Upper lobe of left lung (tissue), 6 donors: ENCODE results near the gene RPL7L1. TPM values are rescaled to one million over a fixed set of nuclear protein-coding genes. Genes with fewer than 3 reads are reported as not detected.

Experiments used
- ATAC-seq, 2 donors: fragments of 200-7000 bp; cut with Tn5 transposase; one replicate each; pipeline ENCODE4 v1.9.1; 2022; ENCODE audit warnings: mild to moderate bottlenecking in 2 of 2, moderate library complexity in 2 of 2; ENCODE audit not compliant: low FRiP score in 2 of 2
- DNase-seq, 2 donors: peaks; one replicate each; pipeline ENCODE4 v3.0.0-alpha.2; 2019 to 2020
- H3K27ac ChIP-seq, 4 donors: fragments of 200-600 bp; sonication (generic); one replicate each; pipeline ENCODE4 v1.5.1; 2016 to 2019
- H3K27me3 ChIP-seq, 4 donors: fragments of 200-600 bp; sonication (generic); one replicate each; pipeline ENCODE4 v1.5.1; 2017 to 2019
- H3K36me3 ChIP-seq, 4 donors: fragments of 200-600 bp; sonication (generic); one replicate each; pipeline ENCODE4 v1.5.1; 2016 to 2019
- H3K4me1 ChIP-seq, 4 donors: fragments of 200-600 bp; sonication (generic); one replicate each; pipeline ENCODE4 v1.5.1; 2018 to 2019
- H3K4me3 ChIP-seq, 4 donors: fragments of 200-600 bp; sonication (generic); one replicate each; pipeline ENCODE4 v1.5.1; 2017 to 2019; ENCODE audit warnings: mild to moderate bottlenecking in 2 of 4, moderate library complexity in 1 of 4
- H3K9me3 ChIP-seq, 4 donors: fragments of 200-600 bp; sonication (generic); one replicate each; pipeline ENCODE4 v1.5.1; 2018 to 2019
- CTCF ChIP-seq, 6 experiments: fragments of 450-650 bp in 4 of 6; fragments of 200-600 bp in 2 of 6; sonication (generic) in 2 of 6; IDR thresholded peaks; one replicate each; pipeline ENCODE4 v1.5.1; 2016 to 2019; ENCODE audit warnings: antibody characterized with exemption in 6 of 6
- EP300 ChIP-seq, 4 donors: sonication (generic); formaldehyde crosslinking; IDR thresholded peaks; one replicate each; pipeline ENCODE4 v1.5.1; 2017; ENCODE audit warnings: antibody characterized with exemption in 4 of 4, control low read depth in 2 of 4
- POLR2A ChIP-seq, 4 donors: fragments of 450-650 bp; IDR thresholded peaks; one replicate each; pipeline ENCODE4 v1.5.1; 2016 to 2017; ENCODE audit warnings: antibody characterized with exemption in 4 of 4, mild to moderate bottlenecking in 2 of 4
- POLR2AphosphoS5 ChIP-seq, 2 donors: sonication (generic); formaldehyde crosslinking; IDR thresholded peaks; one replicate each; pipeline ENCODE4 v1.5.1; 2017; ENCODE audit warnings: antibody characterized with exemption in 2 of 2
- WGBS, 2 donors: methylation state at CpG; one replicate each; pipeline ENCODE4 v1.1.5; 2017 to 2018; 5-methylcytosine and 5-hydroxymethylcytosine counted together
- total RNA-seq, 6 donors: library from RNA; depleted of rRNA in 4 of 6; stranded (reverse); fragments of >200 nt in 4 of 6; gene quantifications; one replicate each; pipeline versions ENCODE4 v1.1.0 to v1.2.1, GENCODE V29; 2016 to 2021
- donor health status: DM: no; HTN: no; CAD: no; lungs with moderate emphysema.
- donor health status: DM: no; HTN: yes; CAD: no; lungs with severe emphysema.

Gene RPL7L1
- total RNA-seq, 6 donors from 2014 or later, result 41.7 to 81.5 (median 58.2) TPM

- peaks cover 46 to 99% (median 94%) of the 10 kb centered on the region in 4 donors for H3K36me3 ChIP-seq
- WGBS, 2 donors, result 95 to 98% methylated on average over 6 of the region's 6 CpGs
Measured at GRCh38 chr6:42860481-42860880, 18.9 kb upstream of the RPL7L1 start.

GRCh38 chr6:42864602-42865001 lies 14.8 kb upstream of the RPL7L1 start:
- WGBS, 2 donors, result 85 to 86% methylated on average over 8 of the region's 8 CpGs
- H3K36me3 ChIP-seq, result peaks cover 23 to 100% (median 71%) of the 10 kb centered on the region in 4 donors

More at GRCh38 chr6:42860481-42860880, 18.9 kb upstream of the RPL7L1 start:
- Histone ChIP-seq H3K27ac (no peak overlapping the region), H3K4me1 (no peaks in the 10 kb centered on the region), H3K9me3 (no peaks in the 10 kb centered on the region), H3K4me3 (no peak overlapping the region), H3K27me3 (no peaks in the 10 kb centered on the region)
- no peak for TF ChIP-seq EP300 (IDR thresholded peaks at IDR 0.05)
- TF ChIP-seq POLR2A (IDR thresholded peaks at IDR 0.05), result no peak
- no peak for TF ChIP-seq CTCF (IDR thresholded peaks at IDR 0.05)
- TF ChIP-seq POLR2AphosphoS5 (IDR thresholded peaks at IDR 0.05), result no peak
- ATAC-seq, result no peak
- no peak for DNase-seq

GRCh38 chr6:42870145-42870936 lies 9.1 kb upstream of the RPL7L1 start:
- ATAC-seq (no peak), DNase-seq (no peak)
- Histone ChIP-seq H3K27me3 (no peaks in the 10 kb centered on the region), H3K27ac (no peak overlapping the region), H3K4me1 (no peaks in the 10 kb centered on the region), H3K36me3 (peaks cover 0 to 43% (median 16%) of the 10 kb centered on the region in 4 donors), H3K9me3 (no peaks in the 10 kb centered on the region), H3K4me3 (no peak overlapping the region)
- TF ChIP-seq POLR2A (IDR thresholded peaks at IDR 0.05), result no peak
- WGBS, 2 donors, result 81 to 83% methylated on average over 2 of the region's 2 CpGs

More at GRCh38 chr6:42864602-42865001, 14.8 kb upstream of the RPL7L1 start:
- no peaks in the 10 kb centered on the region for H3K27me3 ChIP-seq
- no peak overlapping the region for H3K4me3 ChIP-seq
- TF ChIP-seq POLR2AphosphoS5 (IDR thresholded peaks at IDR 0.05), result no peak
- TF ChIP-seq CTCF (IDR thresholded peaks at IDR 0.05), result no peak
- TF ChIP-seq POLR2A (IDR thresholded peaks at IDR 0.05), result no peak
- no peak for TF ChIP-seq EP300 (IDR thresholded peaks at IDR 0.05)
- no peaks in the 10 kb centered on the region for H3K9me3 ChIP-seq
- H3K4me1 ChIP-seq, result no peaks in the 10 kb centered on the region
- H3K27ac ChIP-seq, result no peak overlapping the region
- ATAC-seq (no peak), DNase-seq (no peak)

- Histone ChIP-seq H3K4me3 (no peak overlapping the region), H3K27ac (no peak overlapping the region), H3K27me3 (no peaks in the 10 kb centered on the region), H3K9me3 (no peaks in the 10 kb centered on the region), H3K36me3 (peaks cover 0 to 29% (median 10%) of the 10 kb centered on the region in 4 donors), H3K4me1 (no peaks in the 10 kb centered on the region)
- no peak for ATAC-seq
- TF ChIP-seq POLR2A (IDR thresholded peaks at IDR 0.05) (no peak), CTCF (IDR thresholded peaks at IDR 0.05) (no peak), EP300 (IDR thresholded peaks at IDR 0.05) (no peak), POLR2AphosphoS5 (IDR thresholded peaks at IDR 0.05) (no peak)
- no peak for DNase-seq
- WGBS, 2 donors, result 81 to 90% methylated on average over 3 of the region's 3 CpGs
Measured at GRCh38 chr6:42871711-42872110, 7.7 kb upstream of the RPL7L1 start.

- Histone ChIP-seq H3K9me3 (no peaks in the 10 kb centered on the region), H3K27ac (no peak overlapping the region), H3K4me1 (peaks cover 0 to 6% (median 3%) of the 10 kb centered on the region in 4 donors), H3K27me3 (no peaks in the 10 kb centered on the region), H3K36me3 (peaks cover 0 to 13% (median 2%) of the 10 kb centered on the region in 4 donors), H3K4me3 (no peak overlapping the region)
- ATAC-seq, result no peak
- WGBS, 2 donors, result 69 to 76% methylated on average over 2 of the region's 2 CpGs
- no peak for TF ChIP-seq CTCF (IDR thresholded peaks at IDR 0.05)
- no peak for TF ChIP-seq POLR2AphosphoS5 (IDR thresholded peaks at IDR 0.05)
- no peak for TF ChIP-seq EP300 (IDR thresholded peaks at IDR 0.05)
- TF ChIP-seq POLR2A (IDR thresholded peaks at IDR 0.05), result no peak
- DNase-seq, result no peak
Measured at GRCh38 chr6:42873313-42873712, 6.1 kb upstream of the RPL7L1 start.
